ENCODE measurements around the gene DHX15.

DHX15 gene

GRCh38 chr4:24584211-24584850, at the start of gene DHX15:
Gene DHX15 (minus strand): TSS chr4:24584554. CDS start chr4:24584393, 161 bp downstream.
- peak; percentile 97 for ATAC-seq
- H3K36me3 Mint-ChIP-seq = peaks cover 3% of the 10 kb centered on the region
- H3K27ac Mint-ChIP-seq = peak within 1 kb of the TSS; percentile 99
- H3K4me3 Mint-ChIP-seq = peak within 1 kb of the TSS; percentile 100
- H3K4me1 Mint-ChIP-seq = peaks cover 50% of the 10 kb centered on the region
- H3K9me3 Mint-ChIP-seq = peaks cover 2% of the 10 kb centered on the region
- no peaks in the 10 kb centered on the region for H3K27me3 Mint-ChIP-seq

GRCh38 chr4:24632011-24632410, 47.7 kb upstream of the DHX15 start:
- Mint-ChIP-seq H3K36me3 (no peaks in the 10 kb centered on the region), H3K27ac (no peak overlapping the region), H3K4me3 (no peak overlapping the region), H3K4me1 (no peaks in the 10 kb centered on the region), H3K27me3 (peaks cover 42% of the 10 kb centered on the region), H3K9me3 (peaks cover 2% of the 10 kb centered on the region)
- no peak for ATAC-seq

GRCh38 chr4:24630937-24631336, 46.6 kb upstream of the DHX15 start:
- peaks cover 45% of the 10 kb centered on the region for H3K27me3 Mint-ChIP-seq
- H3K27ac Mint-ChIP-seq = no peak overlapping the region
- H3K4me3 Mint-ChIP-seq = no peak overlapping the region
- no peaks in the 10 kb centered on the region for H3K4me1 Mint-ChIP-seq
- H3K36me3 Mint-ChIP-seq = no peaks in the 10 kb centered on the region
- H3K9me3 Mint-ChIP-seq = peaks cover 2% of the 10 kb centered on the region
- no peak for ATAC-seq

- H3K9me3 Mint-ChIP-seq = peaks cover 11% of the 10 kb centered on the region
- H3K4me3 Mint-ChIP-seq = no peak overlapping the region
- H3K27ac Mint-ChIP-seq = no peak overlapping the region
- ATAC-seq = no peak
- H3K36me3 Mint-ChIP-seq = peaks cover 8% of the 10 kb centered on the region
- peaks cover 65% of the 10 kb centered on the region for H3K27me3 Mint-ChIP-seq
- H3K4me1 Mint-ChIP-seq = no peaks in the 10 kb centered on the region
Measured at GRCh38 chr4:24625091-24625490, 40.7 kb upstream of the DHX15 start.

- Mint-ChIP-seq H3K4me3 (no peak overlapping the region), H3K36me3 (peaks cover 14% of the 10 kb centered on the region), H3K9me3 (peaks cover 14% of the 10 kb centered on the region), H3K27me3 (peaks cover 65% of the 10 kb centered on the region), H3K27ac (no peak overlapping the region), H3K4me1 (no peaks in the 10 kb centered on the region)
- no peak for ATAC-seq
Measured at GRCh38 chr4:24624381-24624780, 40.0 kb upstream of the DHX15 start.

GRCh38 chr4:24622146-24622834, 37.9 kb upstream of the DHX15 start:
- Mint-ChIP-seq H3K4me3 (no peak overlapping the region), H3K27ac (no peak overlapping the region), H3K4me1 (no peaks in the 10 kb centered on the region), H3K36me3 (peaks cover 14% of the 10 kb centered on the region), H3K27me3 (peaks cover 51% of the 10 kb centered on the region), H3K9me3 (peaks cover 14% of the 10 kb centered on the region)
- ATAC-seq = no peak

- H3K9me3 Mint-ChIP-seq = peaks cover 10% of the 10 kb centered on the region
- no peaks in the 10 kb centered on the region for H3K4me1 Mint-ChIP-seq
- peaks cover 41% of the 10 kb centered on the region for H3K27me3 Mint-ChIP-seq
- H3K4me3 Mint-ChIP-seq = no peak overlapping the region
- ATAC-seq = no peak
- no peak overlapping the region for H3K27ac Mint-ChIP-seq
- H3K36me3 Mint-ChIP-seq = peaks cover 11% of the 10 kb centered on the region
Measured at GRCh38 chr4:24615977-24616376, 31.6 kb upstream of the DHX15 start.

- ATAC-seq = no peak
- Mint-ChIP-seq H3K4me3 (no peak overlapping the region), H3K27ac (no peak overlapping the region), H3K9me3 (peaks cover 3% of the 10 kb centered on the region), H3K36me3 (peaks cover 3% of the 10 kb centered on the region), H3K4me1 (peaks cover 4% of the 10 kb centered on the region), H3K27me3 (peaks cover 30% of the 10 kb centered on the region)
Measured at GRCh38 chr4:24614881-24615280, 30.5 kb upstream of the DHX15 start.

- peaks cover 19% of the 10 kb centered on the region for H3K27me3 Mint-ChIP-seq
Measured at GRCh38 chr4:24613502-24613901, 29.1 kb upstream of the DHX15 start.

GRCh38 chr4:24611575-24611974, 27.2 kb upstream of the DHX15 start:
- H3K27ac Mint-ChIP-seq = no peak overlapping the region
- peaks cover 19% of the 10 kb centered on the region for H3K27me3 Mint-ChIP-seq
- no peaks in the 10 kb centered on the region for H3K36me3 Mint-ChIP-seq
- no peak for ATAC-seq
- H3K9me3 Mint-ChIP-seq = no peaks in the 10 kb centered on the region
- H3K4me1 Mint-ChIP-seq = peaks cover 4% of the 10 kb centered on the region
- H3K4me3 Mint-ChIP-seq = no peak overlapping the region

More at GRCh38 chr4:24613502-24613901, 29.1 kb upstream of the DHX15 start:
- ATAC-seq = no peak
- no peaks in the 10 kb centered on the region for H3K9me3 Mint-ChIP-seq
- H3K27ac Mint-ChIP-seq = no peak overlapping the region
- peaks cover 4% of the 10 kb centered on the region for H3K4me1 Mint-ChIP-seq
- no peaks in the 10 kb centered on the region for H3K36me3 Mint-ChIP-seq
- H3K4me3 Mint-ChIP-seq = no peak overlapping the region

GRCh38 chr4:24607334-24607733, 23.0 kb upstream of the DHX15 start:
- Mint-ChIP-seq H3K36me3 (no peaks in the 10 kb centered on the region), H3K9me3 (peaks cover 6% of the 10 kb centered on the region)

GRCh38 chr4:24605216-24605615, 20.9 kb upstream of the DHX15 start:
- Mint-ChIP-seq H3K27me3 (peaks cover 19% of the 10 kb centered on the region), H3K36me3 (no peaks in the 10 kb centered on the region), H3K4me3 (no peak overlapping the region), H3K9me3 (peaks cover 6% of the 10 kb centered on the region), H3K4me1 (no peaks in the 10 kb centered on the region), H3K27ac (no peak overlapping the region)
- ATAC-seq = no peak

More at GRCh38 chr4:24607334-24607733, 23.0 kb upstream of the DHX15 start:
- Mint-ChIP-seq H3K4me3 (no peak overlapping the region), H3K27me3 (peaks cover 11% of the 10 kb centered on the region), H3K27ac (no peak overlapping the region), H3K4me1 (peaks cover 4% of the 10 kb centered on the region)
- no peak for ATAC-seq

- H3K9me3 Mint-ChIP-seq = peaks cover 6% of the 10 kb centered on the region
Measured at GRCh38 chr4:24604558-24605214, 20.3 kb upstream of the DHX15 start.

GRCh38 chr4:24603343-24603742, 19.0 kb upstream of the DHX15 start:
- H3K27me3 Mint-ChIP-seq = peaks cover 19% of the 10 kb centered on the region
- peaks cover 6% of the 10 kb centered on the region for H3K9me3 Mint-ChIP-seq
- H3K27ac Mint-ChIP-seq = no peak overlapping the region
- ATAC-seq = no peak
- H3K4me3 Mint-ChIP-seq = no peak overlapping the region
- H3K36me3 Mint-ChIP-seq = no peaks in the 10 kb centered on the region
- H3K4me1 Mint-ChIP-seq = no peaks in the 10 kb centered on the region

More at GRCh38 chr4:24604558-24605214, 20.3 kb upstream of the DHX15 start:
- H3K4me3 Mint-ChIP-seq = no peak overlapping the region
- no peak overlapping the region for H3K27ac Mint-ChIP-seq
- H3K36me3 Mint-ChIP-seq = no peaks in the 10 kb centered on the region
- no peaks in the 10 kb centered on the region for H3K4me1 Mint-ChIP-seq
- H3K27me3 Mint-ChIP-seq = peaks cover 19% of the 10 kb centered on the region
- no peak for ATAC-seq

- no peak for ATAC-seq
- H3K4me3 Mint-ChIP-seq = no peak overlapping the region
- H3K36me3 Mint-ChIP-seq = no peaks in the 10 kb centered on the region
- H3K27me3 Mint-ChIP-seq = peaks cover 30% of the 10 kb centered on the region
- H3K4me1 Mint-ChIP-seq = no peaks in the 10 kb centered on the region
- H3K9me3 Mint-ChIP-seq = peaks cover 9% of the 10 kb centered on the region
- H3K27ac Mint-ChIP-seq = no peak overlapping the region
Measured at GRCh38 chr4:24601121-24601520, 16.8 kb upstream of the DHX15 start.
